NCI-H2196 treated with DMSO at 0.1 percent for 48 hours (cell line): ENCODE results near the gene SRD5A3.

Experiments
- DNase-seq: peaks from one replicate; lab custom pipeline; 2025; ENCODE audit not compliant: unreplicated experiment; lab: John Stamatoyannopoulos, UW

Gene SRD5A3

GRCh38 chr4:55372259-55372658 is 26.2 kb downstream of the SRD5A3 start:
- DNase-seq, result no peak

DNA sequence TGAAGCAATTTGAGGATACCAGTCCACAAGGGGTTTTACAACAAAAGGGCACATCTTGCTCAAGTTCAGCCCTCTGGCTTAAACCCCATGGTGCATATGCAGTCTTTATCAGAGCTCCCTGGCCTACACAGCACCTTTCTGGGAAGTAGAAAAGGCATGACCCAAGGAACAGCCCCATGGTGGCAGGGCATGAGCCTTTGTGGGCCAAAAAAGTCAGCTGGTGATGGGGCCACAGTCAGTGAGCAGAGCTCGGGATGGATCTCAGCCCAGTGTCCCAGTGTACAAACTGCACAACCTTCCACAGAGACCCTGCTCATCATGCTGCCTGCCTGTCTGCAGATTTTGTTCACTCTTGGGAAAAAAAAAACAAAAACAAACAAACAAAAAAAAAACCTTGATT is 27.4 kb downstream of the SRD5A3 start:
- no peak for DNase-seq

DNA sequence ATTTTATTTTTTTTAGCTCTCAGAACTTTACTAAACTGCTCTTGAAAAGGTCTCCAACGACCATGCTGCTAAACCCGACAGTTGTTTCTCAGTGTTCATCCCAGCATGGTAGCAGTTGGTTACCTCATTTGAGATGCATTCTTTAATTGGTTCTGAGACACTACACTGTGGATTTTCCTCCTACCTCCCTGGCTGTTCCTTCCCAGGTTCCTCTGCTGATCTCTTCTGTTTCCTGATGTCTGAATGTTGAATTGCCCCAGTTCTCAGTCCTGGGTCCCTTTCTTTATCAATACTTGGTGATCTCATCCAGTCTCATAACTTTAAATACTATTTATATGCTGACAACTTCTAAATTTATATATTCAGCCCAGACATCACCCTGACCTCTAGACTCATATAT is 30.7 kb downstream of the SRD5A3 start:
- DNase-seq, result no peak

- no peak for DNase-seq
These were observed 32.8 kb downstream of the SRD5A3 start for GRCh38 chr4:55378617-55379467.

DNA sequence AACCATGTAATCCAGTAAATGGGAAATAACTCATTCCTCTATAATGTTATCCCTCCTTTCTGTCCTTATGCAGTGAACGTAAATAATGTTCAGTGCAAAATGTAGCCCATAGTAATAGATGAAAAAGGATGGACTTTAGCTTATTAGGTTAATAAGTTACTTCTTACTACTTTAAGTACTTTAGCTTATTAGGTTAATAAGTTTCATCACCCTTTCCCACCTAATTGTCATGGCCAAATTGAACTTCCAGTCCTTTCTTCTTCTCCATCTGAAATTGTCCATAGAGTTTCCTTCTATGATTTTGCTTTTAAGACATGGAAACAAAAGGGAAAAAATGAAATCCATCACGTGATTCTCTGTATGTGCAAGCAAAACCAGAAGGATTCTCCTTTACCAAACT is 34.5 kb downstream of the SRD5A3 start:
- no peak for DNase-seq

GRCh38 chr4:55381502-55381901 is 35.5 kb downstream of the SRD5A3 start:
- DNase-seq, result no peak

DNA sequence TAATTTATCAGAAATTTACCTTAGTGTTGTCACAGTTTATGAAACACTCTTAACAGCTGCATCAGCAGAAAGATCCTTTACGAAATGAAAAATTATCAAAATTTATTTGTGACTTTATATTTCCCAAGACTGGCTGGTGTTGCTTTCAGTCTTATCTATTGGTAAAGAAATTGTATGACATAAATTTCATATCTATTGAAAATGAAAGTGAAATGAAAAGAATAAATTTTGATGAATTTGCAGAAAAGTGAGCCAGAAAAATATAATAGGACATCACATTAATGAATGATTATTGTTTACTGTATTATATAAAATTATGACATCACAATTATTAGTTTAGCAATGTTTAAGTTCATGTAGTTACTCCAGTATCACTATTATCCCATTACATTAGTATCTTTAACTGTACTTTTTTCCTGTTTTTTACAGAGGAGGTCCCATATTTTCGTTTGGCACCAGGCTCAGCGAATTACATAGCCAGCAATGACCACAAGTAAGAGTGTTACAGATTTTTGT is 36.5 kb downstream of the SRD5A3 start:
- no peak for DNase-seq

DNA sequence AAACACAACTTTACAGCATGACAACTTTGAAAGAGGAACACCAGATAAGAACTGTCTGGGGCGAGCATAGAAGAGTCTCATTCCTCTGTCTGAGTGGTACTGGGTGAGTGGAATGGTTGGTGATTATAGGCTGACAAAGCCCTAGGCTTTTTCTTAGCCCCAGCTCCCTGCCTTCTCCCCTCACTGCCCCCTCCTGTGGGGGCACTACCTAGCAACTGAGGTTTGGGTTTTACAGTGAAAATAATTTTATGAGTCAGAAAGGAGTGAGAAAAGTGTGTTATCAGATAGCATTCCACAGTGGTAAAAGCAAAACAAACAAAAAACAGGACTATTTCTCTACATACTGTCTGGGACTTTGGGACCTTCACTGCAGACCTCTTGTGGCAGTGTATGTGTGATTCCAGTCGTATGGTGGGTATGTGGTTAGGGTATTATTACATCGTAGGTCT is 39.2 kb downstream of the SRD5A3 start:
- DNase-seq, result no peak

DNA sequence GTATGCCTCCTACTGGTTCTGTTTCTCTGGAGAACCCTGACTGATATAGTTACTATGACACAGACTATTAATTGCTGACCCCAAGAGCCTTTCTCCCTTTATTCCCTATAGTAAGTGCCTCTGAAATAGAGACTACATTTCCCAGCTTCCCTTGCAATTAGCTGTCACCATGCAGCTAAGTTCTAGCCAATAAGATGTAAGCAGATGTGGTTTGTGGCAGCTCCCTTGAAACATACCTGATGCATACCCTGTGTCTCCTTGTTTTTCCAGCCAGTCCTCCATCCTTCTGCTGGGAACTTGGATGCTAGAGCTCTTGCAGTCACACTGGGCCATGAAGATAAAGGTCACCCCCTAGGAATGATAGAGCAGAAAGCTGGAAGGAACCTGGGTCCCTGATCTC is 40.0 kb downstream of the SRD5A3 start:
- DNase-seq, result no peak

GRCh38 chr4:55386840-55387239 is 40.8 kb downstream of the SRD5A3 start:
- no peak for DNase-seq

DNA sequence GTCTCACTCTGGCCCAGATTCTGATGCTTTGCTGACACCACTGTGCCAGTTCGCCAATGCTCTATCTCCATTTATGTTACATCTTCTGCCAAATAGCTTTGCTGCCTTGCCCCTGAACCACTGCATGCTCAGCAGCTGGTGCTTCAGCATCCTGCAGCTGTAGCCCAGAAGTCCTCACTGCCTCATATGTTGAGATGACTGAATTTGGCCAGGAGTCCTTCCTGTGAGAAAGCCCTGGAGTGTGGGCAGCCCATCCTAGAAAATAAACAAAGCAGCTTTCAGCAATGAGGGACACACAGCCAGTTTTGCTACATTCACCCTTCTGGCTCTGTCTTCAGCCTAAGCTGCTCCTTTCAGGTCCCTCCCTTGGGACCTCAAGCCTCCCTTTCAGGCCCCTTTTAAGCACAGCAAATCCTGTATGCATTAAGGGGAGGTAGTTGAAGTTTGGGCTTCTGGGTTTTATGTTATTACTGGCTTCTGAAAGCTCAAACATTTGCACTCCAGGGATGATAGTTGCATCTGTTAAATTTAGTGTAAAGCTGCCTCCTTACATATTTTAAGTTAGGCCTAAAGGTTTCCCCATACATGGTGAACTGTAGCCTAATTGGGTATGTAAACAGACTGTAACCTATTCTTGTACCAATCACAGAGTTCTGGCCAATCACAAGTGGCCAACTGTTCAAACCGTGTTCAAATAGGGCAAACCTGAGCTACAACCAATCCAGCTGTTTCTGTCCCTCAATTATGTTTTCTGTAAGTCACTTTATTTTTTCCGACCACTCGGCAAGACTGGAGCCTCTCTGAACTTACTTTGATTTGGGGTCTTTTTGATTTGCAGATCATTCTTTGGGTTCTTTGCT is 47.6 kb downstream of the SRD5A3 start:
- no peak for DNase-seq

- no peak for DNase-seq
These were observed 49.1 kb downstream of the SRD5A3 start for GRCh38 chr4:55395218-55395528.

GRCh38 chr4:55395529-55396307 is 49.7 kb downstream of the SRD5A3 start, which contains the start of gene TMEM165:
Gene TMEM165, plus strand, starts transcription at chr4:55395957. Its CDS starts 233 bp downstream, at chr4:55396190.
- peak; percentile 47 for DNase-seq

- no peak for DNase-seq
These were observed 50.5 kb downstream of the SRD5A3 start for GRCh38 chr4:55396308-55397125.

GRCh38 chr4:55397126-55397436 is 51.0 kb downstream of the SRD5A3 start:
- no peak for DNase-seq

GRCh38 chr4:55397520-55398321 is 51.7 kb downstream of the SRD5A3 start:
- DNase-seq, result no peak

- DNase-seq, result no peak
These were observed 52.4 kb downstream of the SRD5A3 start for GRCh38 chr4:55398461-55398860.

DNA sequence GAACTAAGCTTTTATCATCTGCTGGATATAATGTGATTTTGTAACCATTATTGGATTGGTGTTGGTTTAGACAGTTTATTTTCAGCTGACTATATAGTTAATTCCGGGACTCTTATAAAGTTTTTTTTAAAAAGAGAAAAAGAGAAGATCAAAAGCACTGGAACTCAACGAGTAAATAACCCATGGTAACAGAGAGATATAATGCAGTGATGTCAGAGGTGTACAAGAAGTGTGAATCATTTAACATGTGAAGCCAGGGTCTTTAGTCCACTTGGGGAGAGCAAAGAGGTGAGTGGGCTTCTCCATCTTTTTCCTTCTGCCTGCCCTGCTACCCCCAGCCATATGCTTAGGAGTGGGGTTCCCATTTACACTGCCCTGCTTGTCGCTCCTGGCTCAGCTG is 52.9 kb downstream of the SRD5A3 start:
- DNase-seq, result no peak

- DNase-seq, result no peak
These were observed 53.5 kb downstream of the SRD5A3 start for GRCh38 chr4:55399581-55399980.

- DNase-seq, result no peak
These were observed 59.0 kb downstream of the SRD5A3 start for GRCh38 chr4:55405073-55405472.
